ENCODE measurements around the gene EEFSEC. TPM values are rescaled to one million over a fixed set of nuclear protein-coding genes. Genes with fewer than 3 reads are reported as not detected.

Gene EEFSEC
- total RNA-seq, 2 donors from 2014 or later, result 15.7 to 18.0 TPM

DNA sequence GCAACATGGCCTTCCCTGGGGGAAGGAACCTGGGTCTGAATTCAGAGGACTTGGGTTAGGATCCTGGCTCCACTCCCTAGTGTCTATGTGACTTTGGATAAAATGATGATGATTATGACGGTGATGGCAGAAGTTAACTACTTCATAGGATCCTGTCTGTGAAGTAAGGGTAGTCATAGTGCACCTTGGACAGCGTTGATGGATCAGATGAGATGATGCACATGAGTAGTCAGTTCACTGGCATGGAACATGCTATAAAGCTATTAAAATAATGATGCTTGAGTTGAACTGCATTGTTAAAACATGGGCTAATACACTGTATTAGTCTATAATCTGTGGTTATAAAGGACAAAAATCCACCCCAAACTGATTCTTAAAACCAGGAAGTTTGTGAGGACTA lies 62.0 kb downstream of the EEFSEC start:
- DNase-seq (ENCODE audit: low spot score), result no peak
- H3K4me1 ChIP-seq, result peaks cover 0 to 23% of the 10 kb centered on the region in 2 donors

DNA sequence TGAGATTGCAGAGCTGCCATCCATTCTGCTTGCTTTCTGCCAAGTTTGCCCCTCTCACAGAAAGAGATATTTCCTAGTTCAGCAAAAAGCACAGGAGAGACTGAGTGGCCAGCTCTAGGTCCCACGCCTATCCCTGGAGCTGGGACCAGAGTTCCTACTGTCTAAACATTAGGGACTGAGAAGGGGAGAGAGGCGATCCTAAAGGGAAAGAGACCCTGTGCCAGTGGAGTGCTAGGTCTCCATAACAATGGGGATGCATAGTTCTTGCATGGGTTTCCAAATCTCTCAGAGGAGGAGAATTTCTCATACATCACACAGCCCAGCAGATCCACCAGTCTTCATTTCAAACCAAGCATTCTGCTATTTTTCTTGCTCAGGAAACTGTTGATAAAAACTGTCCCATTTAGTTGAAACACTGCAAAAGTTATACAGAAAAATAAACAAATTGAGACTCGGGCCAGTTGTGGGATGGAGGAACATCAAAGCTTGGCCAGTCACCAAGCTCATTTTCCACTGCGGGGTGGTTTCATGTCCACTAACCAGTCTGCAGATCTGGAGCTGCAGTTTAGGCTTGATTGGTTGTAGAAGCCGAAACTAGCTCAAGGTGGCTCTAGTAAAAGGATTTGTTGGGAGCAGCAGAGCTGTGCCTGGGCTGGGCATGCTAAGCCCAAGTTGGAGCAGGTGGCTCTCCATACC lies 62.7 kb downstream of the EEFSEC start:
- Histone ChIP-seq H3K27me3 (no peaks in the 10 kb centered on the region), H3K4me3 (no peak overlapping the region), H3K9me3 (no peaks in the 10 kb centered on the region), H3K36me3 (no peaks in the 10 kb centered on the region), H3K4me1 (peaks cover 0 to 17% of the 10 kb centered on the region in 2 donors), H3K27ac (no peak overlapping the region)
- TF ChIP-seq, protein P1, sequence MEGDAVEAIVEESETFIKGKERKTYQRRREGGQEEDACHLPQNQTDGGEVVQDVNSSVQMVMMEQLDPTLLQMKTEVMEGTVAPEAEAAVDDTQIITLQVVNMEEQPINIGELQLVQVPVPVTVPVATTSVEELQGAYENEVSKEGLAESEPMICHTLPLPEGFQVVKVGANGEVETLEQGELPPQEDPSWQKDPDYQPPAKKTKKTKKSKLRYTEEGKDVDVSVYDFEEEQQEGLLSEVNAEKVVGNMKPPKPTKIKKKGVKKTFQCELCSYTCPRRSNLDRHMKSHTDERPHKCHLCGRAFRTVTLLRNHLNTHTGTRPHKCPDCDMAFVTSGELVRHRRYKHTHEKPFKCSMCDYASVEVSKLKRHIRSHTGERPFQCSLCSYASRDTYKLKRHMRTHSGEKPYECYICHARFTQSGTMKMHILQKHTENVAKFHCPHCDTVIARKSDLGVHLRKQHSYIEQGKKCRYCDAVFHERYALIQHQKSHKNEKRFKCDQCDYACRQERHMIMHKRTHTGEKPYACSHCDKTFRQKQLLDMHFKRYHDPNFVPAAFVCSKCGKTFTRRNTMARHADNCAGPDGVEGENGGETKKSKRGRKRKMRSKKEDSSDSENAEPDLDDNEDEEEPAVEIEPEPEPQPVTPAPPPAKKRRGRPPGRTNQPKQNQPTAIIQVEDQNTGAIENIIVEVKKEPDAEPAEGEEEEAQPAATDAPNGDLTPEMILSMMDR (IDR thresholded peaks at IDR 0.05), result no peak
- no peak for DNase-seq (ENCODE audit: low spot score)

More for the DNA sequence above, 62.0 kb downstream of the EEFSEC start:
- TF ChIP-seq, protein P1 (IDR thresholded peaks at IDR 0.05), result no peak
- no peak overlapping the region for H3K27ac ChIP-seq
- H3K4me3 ChIP-seq, result no peak overlapping the region
- no peaks in the 10 kb centered on the region for H3K9me3 ChIP-seq
- no peaks in the 10 kb centered on the region for H3K27me3 ChIP-seq
- H3K36me3 ChIP-seq, result no peaks in the 10 kb centered on the region

DNA sequence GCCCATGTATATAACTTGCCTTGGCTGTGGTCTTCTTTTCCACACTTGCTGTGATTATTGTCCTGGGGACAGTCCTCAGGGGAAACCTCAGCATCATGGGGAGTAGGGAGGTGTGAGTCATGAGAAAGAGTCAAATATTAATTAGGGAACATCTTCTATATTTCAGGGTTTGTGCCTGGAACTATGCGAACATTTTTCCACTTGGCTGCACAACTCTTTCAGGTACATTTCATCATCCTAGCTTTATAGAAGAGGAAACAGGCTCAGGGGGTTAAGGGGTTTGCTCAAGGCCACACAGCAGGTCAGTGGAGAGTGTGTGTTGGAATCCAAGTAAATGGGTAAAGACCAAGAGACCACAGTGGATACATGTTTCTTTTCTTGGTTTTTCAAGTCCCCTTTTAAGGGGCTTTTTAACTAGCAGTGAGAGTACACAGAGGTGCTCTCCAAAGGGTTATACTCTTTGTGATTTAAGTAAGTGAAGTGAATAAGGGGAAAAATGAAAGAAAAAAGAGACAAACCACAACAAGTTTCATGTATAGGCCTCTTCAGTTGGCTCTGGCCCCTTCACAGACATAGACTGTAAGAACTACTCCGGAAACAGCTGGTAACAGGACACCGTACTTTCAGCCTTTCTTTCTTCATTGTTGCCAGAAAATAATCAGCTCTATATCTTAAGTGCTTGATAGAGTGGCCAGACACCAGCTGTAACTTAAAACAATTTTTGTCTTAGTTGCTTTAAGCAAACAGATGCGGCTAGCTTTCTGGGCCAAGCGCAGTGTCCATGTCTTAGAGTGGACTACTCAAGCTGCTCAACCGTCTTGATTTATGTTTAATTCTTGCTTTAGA lies 64.6 kb downstream of the EEFSEC start:
- TF ChIP-seq, protein P1 (IDR thresholded peaks at IDR 0.05), result no peak
- Histone ChIP-seq H3K27me3 (no peaks in the 10 kb centered on the region), H3K9me3 (peaks cover 0 to 5% of the 10 kb centered on the region in 2 donors), H3K4me3 (no peak overlapping the region), H3K36me3 (no peaks in the 10 kb centered on the region), H3K27ac (no peak overlapping the region), H3K4me1 (peaks cover 0 to 14% of the 10 kb centered on the region in 2 donors)
- no peak for DNase-seq (ENCODE audit: low spot score)

DNA sequence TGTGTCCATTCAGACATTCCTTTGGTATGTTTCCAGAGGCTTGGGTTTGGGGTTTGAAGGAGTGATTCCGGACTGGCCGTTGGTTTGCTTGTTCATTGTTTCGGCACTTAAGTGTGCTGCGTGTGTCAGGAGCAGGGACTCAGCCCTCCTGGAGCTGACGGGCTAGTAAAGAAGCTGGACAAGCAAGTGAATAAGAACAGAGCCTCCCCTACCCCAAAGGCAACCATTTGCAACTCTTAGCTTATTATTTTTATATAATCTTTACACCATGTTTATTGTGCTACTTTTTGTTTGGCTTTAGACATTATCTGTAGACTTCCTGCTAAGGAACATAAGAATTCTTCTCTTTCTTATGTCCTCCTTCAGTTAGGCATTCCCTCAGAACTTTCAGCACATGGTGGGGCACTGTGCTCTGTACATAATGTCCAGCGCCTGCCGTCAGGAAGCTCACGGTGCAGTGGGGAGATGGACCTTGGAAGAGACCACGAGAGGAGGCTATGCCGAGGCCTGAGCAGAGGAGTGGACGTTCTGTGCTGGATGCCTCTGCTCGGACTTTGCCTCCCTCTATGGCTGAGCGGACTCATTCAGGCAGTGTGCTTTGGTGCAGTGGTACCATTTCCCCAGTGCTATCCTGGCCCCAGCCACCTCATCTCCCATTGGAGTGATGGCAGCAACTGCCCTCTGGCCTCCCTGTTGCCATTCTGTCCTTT lies 65.4 kb downstream of the EEFSEC start:
- TF ChIP-seq, protein P1 (IDR thresholded peaks at IDR 0.05), result no peak
- no peak for DNase-seq (ENCODE audit: low spot score)
- H3K4me1 ChIP-seq, result peaks cover 0 to 14% of the 10 kb centered on the region in 2 donors
- peaks cover 0 to 11% of the 10 kb centered on the region in 2 donors for H3K9me3 ChIP-seq
- H3K4me3 ChIP-seq, result no peak overlapping the region
- no peak overlapping the region for H3K27ac ChIP-seq
- no peaks in the 10 kb centered on the region for H3K27me3 ChIP-seq
- no peaks in the 10 kb centered on the region for H3K36me3 ChIP-seq

DNA sequence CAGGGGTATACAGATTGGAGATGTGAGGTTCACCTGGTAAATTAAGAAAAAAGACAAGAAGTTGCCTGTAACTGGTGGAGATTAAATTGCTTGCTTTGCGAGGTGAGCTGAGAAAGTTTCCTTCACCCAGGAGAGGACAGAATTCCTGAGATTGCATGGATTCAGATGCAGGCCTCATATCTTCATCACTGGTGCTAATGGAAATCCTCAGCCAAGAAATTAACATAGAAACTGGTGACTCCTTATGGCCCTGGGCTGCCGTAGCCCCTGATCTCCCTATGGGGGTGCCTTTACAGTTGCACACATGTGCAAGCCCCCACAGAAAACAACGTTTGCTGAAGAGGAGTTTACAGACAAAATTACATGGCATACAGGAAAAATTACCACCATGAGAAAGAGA lies 68.0 kb downstream of the EEFSEC start:
- DNase-seq (ENCODE audit: low spot score), result no peak
- peaks cover 0 to 11% of the 10 kb centered on the region in 2 donors for H3K4me1 ChIP-seq
- H3K27ac ChIP-seq, result no peak overlapping the region
- H3K9me3 ChIP-seq, result peaks cover 0 to 11% of the 10 kb centered on the region in 2 donors
- TF ChIP-seq, protein P1 (IDR thresholded peaks at IDR 0.05), result no peak
- no peak overlapping the region for H3K4me3 ChIP-seq
- H3K27me3 ChIP-seq, result no peaks in the 10 kb centered on the region
- no peaks in the 10 kb centered on the region for H3K36me3 ChIP-seq
